Breast epithelium (tissue), 3 donors: ENCODE measurements around the gene H2AZ2.

ENCODE experiments used
- CTCF ChIP-seq, 3 donors: fragments of 450-650 bp; IDR thresholded peaks; one replicate each; pipeline ENCODE4 v1.5.1; 2016 to 2017; ENCODE audit warnings: antibody characterized with exemption in 3 of 3, mild to moderate bottlenecking in 3 of 3, moderate library complexity in 3 of 3
- POLR2A ChIP-seq: fragments of 450-650 bp; IDR thresholded peaks from one replicate; pipeline ENCODE4 v1.6.1; 2016; ENCODE audit warnings: antibody characterized with exemption, mild to moderate bottlenecking, moderate library complexity
- POLR2AphosphoS5 ChIP-seq, 3 donors: sonication (generic); formaldehyde crosslinking; IDR thresholded peaks; one replicate each; pipeline ENCODE4 v1.6.1; 2017; ENCODE audit warnings: antibody characterized with exemption in 3 of 3

DNA sequence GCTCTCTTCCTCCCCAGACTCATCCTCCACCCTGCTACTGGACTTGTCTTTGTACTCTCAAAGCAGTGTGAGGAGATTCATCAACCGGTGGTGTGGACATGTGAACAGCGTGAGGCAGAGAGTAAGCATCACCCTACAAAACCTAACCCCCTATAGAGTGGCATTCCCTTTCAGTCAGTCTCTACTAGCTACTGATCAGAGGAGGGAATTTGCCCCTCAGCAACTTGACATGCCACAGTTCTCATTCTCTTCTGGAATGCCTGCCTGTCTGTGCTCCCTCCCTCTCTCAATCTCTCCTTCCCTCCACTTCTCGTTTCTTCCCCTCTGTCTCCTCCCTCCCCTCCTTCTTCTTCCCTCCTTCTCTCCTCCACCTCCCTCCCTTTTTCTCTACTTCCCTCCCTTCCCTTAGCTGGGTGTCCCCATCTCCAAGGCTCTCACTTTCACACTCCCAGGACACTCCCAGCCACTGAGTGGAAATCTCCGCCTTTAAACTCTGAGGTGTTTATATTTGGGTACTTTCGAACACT is 24.6 kb downstream of the H2AZ2 start:
- TF ChIP-seq POLR2AphosphoS5 (IDR thresholded peaks at IDR 0.05) (no peak), POLR2A (no peak), CTCF (IDR thresholded peaks at IDR 0.05) (no peak)
